Endodermal cell (in vitro differentiated cells): ENCODE data around the gene COL23A1. TPM values are rescaled to one million over a fixed set of nuclear protein-coding genes. Genes with fewer than 3 reads are reported as not detected.

Experiments
- DNase-seq: peaks from one replicate; pipeline ENCODE4 v3.0.0-alpha.2; 2017
- H3K27ac ChIP-seq: 2 replicates; pipeline ENCODE4 v1.5.1; 2013; ENCODE audit warnings: mild to moderate bottlenecking, low read depth, low read length, moderate library complexity
- H3K27me3 ChIP-seq: 2 replicates; pipeline ENCODE4 v1.6.1; 2013; ENCODE audit warnings: mild to moderate bottlenecking, low read length, moderate library complexity; ENCODE audit not compliant: insufficient read depth, control insufficient read depth, poor library complexity, severe bottlenecking
- H3K36me3 ChIP-seq: 2 replicates; pipeline ENCODE4 v1.7.0; 2013; ENCODE audit warnings: mild to moderate bottlenecking, low read length, moderate library complexity; ENCODE audit not compliant: control insufficient read depth, insufficient read depth
- H3K4me1 ChIP-seq: one replicate; pipeline ENCODE4 v1.7.0; 2013; ENCODE audit warnings: low read length; ENCODE audit not compliant: control insufficient read depth, insufficient read depth
- H3K4me3 ChIP-seq: 2 replicates; pipeline ENCODE4 v1.5.1; 2013; ENCODE audit warnings: mild to moderate bottlenecking, low read length, moderate library complexity
- H3K9ac ChIP-seq: 2 replicates; pipeline ENCODE4 v1.6.1; 2013; ENCODE audit warnings: mild to moderate bottlenecking, low read length, moderate library complexity; ENCODE audit not compliant: poor library complexity, severe bottlenecking; ENCODE audit errors: extremely low read depth
- H3K9me3 ChIP-seq: 2 replicates; pipeline ENCODE4 v1.6.1; 2013; ENCODE audit warnings: mild to moderate bottlenecking, low read length, moderate library complexity; ENCODE audit not compliant: control insufficient read depth
- H3K27ac Mint-ChIP-seq: 2 replicates; pipeline ENCODE4 v1.8.0; 2020; ENCODE audit warnings: mixed read lengths
- H3K27me3 Mint-ChIP-seq: 2 replicates; pipeline ENCODE4 v1.8.0; 2021; ENCODE audit warnings: mild to moderate bottlenecking, mixed read lengths; ENCODE audit not compliant: insufficient read depth
- H3K36me3 Mint-ChIP-seq: 2 replicates; pipeline ENCODE4 v1.8.0; 2020; ENCODE audit warnings: low read depth, mixed read lengths
- H3K4me1 Mint-ChIP-seq: 2 replicates; pipeline ENCODE4 v1.8.0; 2020; ENCODE audit warnings: mixed read lengths
- H3K4me3 Mint-ChIP-seq: 2 replicates; pipeline ENCODE4 v1.8.0; 2020; ENCODE audit warnings: mild to moderate bottlenecking, moderate library complexity, mixed read lengths
- H3K9me3 Mint-ChIP-seq: 2 replicates; pipeline ENCODE4 v1.8.0; 2020; ENCODE audit warnings: mild to moderate bottlenecking, mixed read lengths
- CTCF ChIP-seq: fragments of 200-600 bp; sonication (generic); conservative IDR thresholded peaks from 2 replicates; pipeline ENCODE4 v1.5.0; 2021; ENCODE audit warnings: antibody characterized with exemption, mild to moderate bottlenecking
- WGBS, 2 experiments: methylation state at CpG; one replicate each; pipeline versions ENCODE4 v1.1.5 to v1.1.7; 2013; ENCODE audit warnings: missing lambda C conversion rate in 2 of 2, mixed read lengths in 1 of 2; ENCODE audit not compliant: insufficient coverage in 1 of 2, insufficient read length in 1 of 2; 5-methylcytosine and 5-hydroxymethylcytosine counted together
- total RNA-seq, 2 donors: library from RNA; stranded (reverse); fragmentation: NEBNext Ultra II Directional in 1 of 2; extraction: Animal tissue kit (Norgen Biotek cat#: 25700) in 1 of 2; gene quantifications; 2 replicates in 1 of 2; 3 replicates in 1 of 2; pipeline ENCODE4 v1.2.1, GENCODE V29; 2021

The COL23A1 gene
- total RNA-seq, 2 donors from 2014 or later, result 50.2 to 71.3 TPM

- no peaks in the 10 kb centered on the region for H3K27me3 ChIP-seq
- H3K4me3 Mint-ChIP-seq, result no peak overlapping the region
- peak; percentile 87 for DNase-seq
- 71 to 79% methylated on average over 10 to 13 of the region's 13 CpGs for WGBS, 2 experiments
- no peak overlapping the region for H3K9ac ChIP-seq
- H3K27me3 Mint-ChIP-seq, result no peaks in the 10 kb centered on the region
- H3K27ac Mint-ChIP-seq, result peak overlapping the region; percentile 60
- H3K27ac ChIP-seq, result no peak overlapping the region
- no peaks in the 10 kb centered on the region for H3K4me1 ChIP-seq
- no peak for TF ChIP-seq CTCF
- peaks cover 10% of the 10 kb centered on the region for H3K9me3 ChIP-seq
- H3K36me3 ChIP-seq, result peaks cover 71% of the 10 kb centered on the region
- H3K36me3 Mint-ChIP-seq, result peaks cover 74% of the 10 kb centered on the region
- H3K9me3 Mint-ChIP-seq, result no peaks in the 10 kb centered on the region
- peaks cover 10% of the 10 kb centered on the region for H3K4me1 Mint-ChIP-seq
- no peak overlapping the region for H3K4me3 ChIP-seq
These were observed 366.3 kb downstream of the COL23A1 start for GRCh38 chr5:178223828-178224335.

- no peak overlapping the region for H3K4me3 Mint-ChIP-seq
- TF ChIP-seq CTCF, result peak; percentile 41
- peak; percentile 55 for DNase-seq
- Histone ChIP-seq H3K4me1 (no peaks in the 10 kb centered on the region), H3K27ac (no peak overlapping the region), H3K36me3 (peaks cover 71% of the 10 kb centered on the region), H3K9me3 (peaks cover 10% of the 10 kb centered on the region), H3K9ac (no peak overlapping the region), H3K4me3 (no peak overlapping the region), H3K27me3 (no peaks in the 10 kb centered on the region)
- peak overlapping the region; percentile 60 for H3K27ac Mint-ChIP-seq
- H3K9me3 Mint-ChIP-seq, result no peaks in the 10 kb centered on the region
- WGBS, 2 experiments, result 91% methylated on average over 4 to 5 of the region's 5 CpGs
- H3K36me3 Mint-ChIP-seq, result peaks cover 74% of the 10 kb centered on the region
- no peaks in the 10 kb centered on the region for H3K27me3 Mint-ChIP-seq
- peaks cover 10% of the 10 kb centered on the region for H3K4me1 Mint-ChIP-seq
These were observed 366.9 kb downstream of the COL23A1 start for GRCh38 chr5:178223196-178223773.

DNA sequence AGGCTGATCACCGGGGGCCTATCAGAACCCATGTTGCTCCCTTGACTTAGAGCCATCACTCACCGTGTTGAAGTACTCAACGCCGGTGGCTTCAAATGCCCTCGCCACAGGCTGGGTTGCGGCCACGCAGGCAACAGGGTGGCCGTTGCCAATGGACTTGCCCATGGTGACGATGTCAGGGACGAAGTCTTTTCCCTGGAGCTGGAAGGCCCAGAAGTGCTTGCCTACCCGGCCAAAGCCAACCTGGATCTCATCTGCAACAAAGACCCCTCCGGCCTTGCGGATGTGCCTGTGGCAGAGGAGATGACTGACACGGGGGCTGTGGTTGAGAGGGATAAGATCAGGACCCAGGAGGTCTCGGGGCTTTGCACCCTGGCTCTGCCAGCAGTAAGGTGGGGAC, 367.9 kb downstream of the COL23A1 start:
- Mint-ChIP-seq H3K27me3 (no peaks in the 10 kb centered on the region), H3K27ac (no peak overlapping the region), H3K4me1 (peaks cover 10% of the 10 kb centered on the region), H3K36me3 (peaks cover 70% of the 10 kb centered on the region), H3K4me3 (no peak overlapping the region), H3K9me3 (no peaks in the 10 kb centered on the region)
- no peak for DNase-seq
- no peaks in the 10 kb centered on the region for H3K4me1 ChIP-seq
- no peaks in the 10 kb centered on the region for H3K27me3 ChIP-seq
- WGBS, 2 experiments, result 96% methylated on average over 14 to 15 of the region's 15 CpGs
- peaks cover 1% of the 10 kb centered on the region for H3K9me3 ChIP-seq
- H3K27ac ChIP-seq, result no peak overlapping the region
- H3K36me3 ChIP-seq, result peaks cover 64% of the 10 kb centered on the region
- H3K4me3 ChIP-seq, result no peak overlapping the region
- H3K9ac ChIP-seq, result no peak overlapping the region
- TF ChIP-seq CTCF, result no peak
